Right renal cortex interstitium (tissue), 3 donors: ENCODE measurements around the gene MEIS1. TPM values are rescaled to one million over a fixed set of nuclear protein-coding genes. Genes with fewer than 3 reads are reported as not detected.

Experiments used
- DNase-seq, 3 donors: peaks; one replicate each; pipeline ENCODE4 v3.0.0-alpha.2; 2013; ENCODE audit warnings: low read depth in 3 of 3, low spot score in 2 of 3
- polyA plus RNA-seq, 3 donors: library from polyadenylated mRNA; unstranded; fragments of 120-200 nt; gene quantifications; one replicate each; pipeline ENCODE4 v1.2.1, GENCODE V29; 2013; ENCODE audit not compliant: insufficient read length in 3 of 3

The MEIS1 gene
- polyA plus RNA-seq, 3 donors, result 105 to 132 (median 122) TPM

GRCh38 chr2:66607152-66607551, 172.2 kb downstream of the MEIS1 start:
- no peak for DNase-seq
